IPS-NIHi11 (cell line): Measurements from ENCODE around the gene KCNJ4.
"Not testable (repeated sequence)": the region's sequence is repeated elsewhere in the genome, so short reads cannot be mapped to it uniquely, and the experiment has no call there.

Experiments
- DNase-seq: peaks from one replicate; pipeline ENCODE4 v3.0.0; 2012; ENCODE audit warnings: mixed read lengths, low spot score

The KCNJ4 gene

DNA sequence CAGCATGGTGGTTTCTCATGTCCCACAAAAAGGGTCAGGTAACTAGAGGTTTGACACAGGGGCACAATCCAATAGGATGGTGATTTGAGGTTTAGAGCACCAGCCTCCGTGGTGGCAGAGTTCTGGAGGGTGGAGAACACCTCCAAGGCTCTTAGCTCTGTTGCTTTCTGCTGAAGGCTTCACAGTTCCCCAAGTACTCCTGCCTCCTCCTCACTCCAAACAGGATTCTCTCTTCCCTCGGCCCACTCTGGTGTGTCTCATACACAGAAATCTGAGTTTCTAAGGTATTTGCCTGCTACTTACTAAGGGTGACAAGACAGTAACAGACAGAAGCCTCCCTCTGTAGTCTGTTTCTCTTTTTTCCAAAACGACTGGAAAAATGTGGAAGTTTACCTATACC, 73.6 kb downstream of the KCNJ4 start:
- DNase-seq: not testable (repeated sequence)
